B cell (primary cell): ENCODE data around the gene SIGLEC7.

Source experiments
- EZH2 ChIP-seq: IDR thresholded peaks from 2 replicates; pipeline ENCODE4 v1.6.1; 2012; ENCODE audit warnings: borderline replicate concordance, low read depth, mild to moderate bottlenecking, moderate library complexity, low read length; ENCODE audit not compliant: insufficient read depth, poor library complexity, severe bottlenecking
- TF ChIP-seq, protein P1 (sequence below): fragments of 200-600 bp; IDR thresholded peaks from one replicate; pipeline ENCODE4 v1.8.0; 2022; ENCODE audit warnings: antibody characterized with exemption, mild to moderate bottlenecking

DNA sequence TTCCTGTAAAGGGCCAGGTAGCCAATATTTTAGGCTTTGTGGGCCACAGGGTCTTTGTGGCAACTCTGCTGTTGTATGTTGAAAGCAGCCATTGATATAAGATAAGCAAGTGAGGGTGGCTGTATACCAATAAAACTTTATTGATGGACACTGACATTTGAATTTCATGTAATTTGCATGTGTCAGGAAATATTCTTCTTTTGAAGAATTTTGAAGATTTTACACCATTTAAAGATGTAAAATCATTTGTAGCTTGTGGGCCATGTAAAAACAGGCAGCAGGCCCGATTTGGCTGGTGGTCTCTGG lies 31.5 kb upstream of the SIGLEC7 start:
- TF ChIP-seq, protein P1, sequence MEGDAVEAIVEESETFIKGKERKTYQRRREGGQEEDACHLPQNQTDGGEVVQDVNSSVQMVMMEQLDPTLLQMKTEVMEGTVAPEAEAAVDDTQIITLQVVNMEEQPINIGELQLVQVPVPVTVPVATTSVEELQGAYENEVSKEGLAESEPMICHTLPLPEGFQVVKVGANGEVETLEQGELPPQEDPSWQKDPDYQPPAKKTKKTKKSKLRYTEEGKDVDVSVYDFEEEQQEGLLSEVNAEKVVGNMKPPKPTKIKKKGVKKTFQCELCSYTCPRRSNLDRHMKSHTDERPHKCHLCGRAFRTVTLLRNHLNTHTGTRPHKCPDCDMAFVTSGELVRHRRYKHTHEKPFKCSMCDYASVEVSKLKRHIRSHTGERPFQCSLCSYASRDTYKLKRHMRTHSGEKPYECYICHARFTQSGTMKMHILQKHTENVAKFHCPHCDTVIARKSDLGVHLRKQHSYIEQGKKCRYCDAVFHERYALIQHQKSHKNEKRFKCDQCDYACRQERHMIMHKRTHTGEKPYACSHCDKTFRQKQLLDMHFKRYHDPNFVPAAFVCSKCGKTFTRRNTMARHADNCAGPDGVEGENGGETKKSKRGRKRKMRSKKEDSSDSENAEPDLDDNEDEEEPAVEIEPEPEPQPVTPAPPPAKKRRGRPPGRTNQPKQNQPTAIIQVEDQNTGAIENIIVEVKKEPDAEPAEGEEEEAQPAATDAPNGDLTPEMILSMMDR = no peak
- TF ChIP-seq EZH2 = no peak
